ENCODE measurements around the gene EGFL8.
"Not testable (repeated sequence)": the region's sequence is repeated elsewhere in the genome, so short reads cannot be mapped to it uniquely, and the experiment has no call there.

Gene EGFL8

DNA sequence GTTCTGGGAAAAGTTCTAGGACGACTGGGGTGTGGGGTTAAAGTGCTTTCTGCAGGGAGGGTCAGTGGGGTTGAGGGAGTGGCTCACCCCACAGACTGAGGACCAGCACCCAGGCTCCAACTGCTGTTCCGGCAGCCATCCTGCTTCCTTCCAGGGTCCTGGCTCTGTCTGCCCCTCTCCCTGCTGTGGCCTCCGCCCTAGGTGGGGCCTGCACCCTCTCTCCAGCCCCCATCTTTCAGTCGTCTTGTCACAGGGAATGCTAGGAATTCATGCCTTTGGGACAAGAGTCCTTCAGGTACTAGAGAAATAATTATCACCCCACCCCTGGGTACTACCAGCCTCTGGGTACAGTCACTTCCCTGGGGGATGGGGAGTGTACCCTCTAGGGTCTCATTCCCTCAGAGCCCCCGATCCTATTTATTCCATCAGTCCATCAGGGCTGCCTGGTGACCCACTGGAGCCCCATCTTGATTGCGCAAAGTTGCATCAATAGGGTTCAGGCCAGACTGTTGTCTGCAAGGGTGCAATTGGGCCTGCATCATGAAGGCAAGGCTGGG lies 19.8 kb downstream of the EGFL8 start, which contains the start of gene AGER:
AGER (minus strand) TSS at position 170 of the 557 bp plus-strand sequence; CDS start at position 139, 31 bp downstream.
- no peak for DNase-seq (ENCODE audit: low spot score)

- DNase-seq (ENCODE audit: low spot score): peak; percentile 36
Measured at GRCh38 chr6:32185681-32186131, 21.3 kb downstream of the EGFL8 start.

DNA sequence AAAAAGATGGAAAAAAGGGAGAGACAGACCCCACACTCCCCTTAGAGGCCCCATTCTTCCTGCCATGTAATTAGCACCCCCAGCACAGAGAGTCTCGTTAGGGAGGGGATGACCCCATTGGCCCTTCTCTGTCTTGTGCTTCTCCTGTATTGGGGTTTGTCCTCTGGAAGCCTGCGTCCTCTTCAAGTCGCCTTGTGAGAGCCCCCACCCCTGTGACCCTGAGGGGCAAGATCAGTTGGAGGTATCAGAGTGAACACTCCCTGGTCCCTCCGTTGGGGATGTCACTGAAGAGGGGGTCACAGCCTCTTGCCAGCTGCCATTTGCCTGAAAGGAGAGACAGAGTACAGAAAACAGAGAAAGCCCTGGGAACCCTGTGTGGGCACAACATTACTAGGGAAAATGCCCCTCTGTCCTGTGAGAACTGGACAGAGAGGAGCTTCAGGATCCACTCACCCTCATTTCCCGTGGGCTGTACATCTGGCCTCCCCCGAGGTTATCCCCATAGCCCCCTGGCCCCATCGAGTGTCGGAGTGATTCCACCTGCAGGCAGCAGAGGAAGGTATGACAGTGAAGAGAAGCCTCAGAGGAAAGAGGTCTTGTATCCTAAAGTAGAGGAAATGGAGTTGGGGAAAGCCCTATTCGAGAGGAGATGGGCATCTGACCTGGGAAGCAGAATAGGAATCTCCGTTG lies 21.9 kb downstream of the EGFL8 start:
- not testable (repeated sequence) for DNase-seq (ENCODE audit: low spot score)

DNA sequence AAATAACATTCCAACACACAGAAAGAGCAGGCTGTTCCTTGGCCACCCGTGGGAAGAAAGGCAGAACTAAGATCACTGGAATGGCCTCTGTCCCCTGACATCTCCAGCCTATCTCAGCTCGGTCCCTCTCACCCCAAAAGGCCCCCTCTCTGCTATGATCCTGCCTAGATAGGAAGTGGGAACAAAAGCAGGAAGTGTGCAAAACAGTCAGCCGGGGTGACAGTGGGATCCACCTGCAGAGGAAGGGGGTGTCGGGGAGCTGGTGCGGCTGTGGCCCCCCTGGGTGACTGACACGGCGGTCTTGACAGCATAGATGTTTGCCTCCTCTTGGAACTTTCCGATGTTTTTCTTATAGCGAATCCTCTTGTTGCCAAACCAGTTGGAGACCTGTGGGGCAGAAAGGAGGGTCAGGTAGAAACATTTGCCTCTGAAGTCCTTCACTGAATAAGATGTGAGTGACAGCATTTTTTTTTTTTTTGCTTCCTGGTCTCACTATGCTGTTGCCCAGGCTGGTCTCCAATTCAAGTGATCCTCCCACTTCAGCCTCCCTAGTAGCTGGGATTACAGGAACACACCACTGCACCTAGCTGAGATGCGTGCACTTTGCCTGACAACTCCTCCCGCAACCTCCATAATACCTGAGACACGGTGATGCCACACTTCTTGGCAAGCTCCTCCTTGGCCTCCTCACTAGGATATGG lies 22.8 kb downstream of the EGFL8 start:
- DNase-seq (ENCODE audit: low spot score): no peak

GRCh38 chr6:32187725-32188380 lies 23.5 kb downstream of the EGFL8 start:
- DNase-seq (ENCODE audit: low spot score): not testable (repeated sequence)

DNA sequence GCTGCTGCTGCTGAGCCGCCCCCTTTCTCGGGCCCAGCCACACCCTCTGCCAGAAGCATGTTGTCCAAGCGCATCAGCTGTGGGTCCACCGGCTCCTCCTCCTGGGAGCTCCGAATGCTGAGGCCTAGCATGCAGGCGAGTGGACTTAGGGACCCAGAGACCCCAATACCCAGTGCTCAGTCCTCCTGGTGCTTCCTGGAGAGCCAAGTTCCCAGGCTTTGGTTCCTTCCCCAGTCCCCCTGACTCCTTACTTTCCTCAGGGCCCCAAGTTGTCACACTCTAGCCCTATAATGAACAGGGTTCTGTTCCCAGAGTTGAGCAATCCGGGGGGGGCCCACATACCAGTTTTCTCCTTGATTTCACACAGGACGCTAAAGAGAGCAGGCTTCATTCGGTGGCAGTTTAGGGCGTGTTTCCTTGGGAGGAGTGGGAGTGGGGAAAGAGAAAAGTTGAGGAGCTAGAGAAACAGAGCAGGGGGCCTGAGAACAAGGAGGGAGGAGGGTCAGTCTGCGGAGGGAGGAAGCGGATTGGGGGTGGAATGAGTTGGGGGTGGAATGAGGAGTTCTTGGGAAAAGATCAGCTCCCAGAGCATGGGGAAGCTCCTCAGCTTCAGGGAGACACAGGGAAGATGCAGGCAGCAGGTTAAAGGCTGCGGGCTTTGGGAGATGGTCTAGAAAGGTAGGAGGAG lies 24.1 kb downstream of the EGFL8 start:
- no peak for DNase-seq (ENCODE audit: low spot score)

DNA sequence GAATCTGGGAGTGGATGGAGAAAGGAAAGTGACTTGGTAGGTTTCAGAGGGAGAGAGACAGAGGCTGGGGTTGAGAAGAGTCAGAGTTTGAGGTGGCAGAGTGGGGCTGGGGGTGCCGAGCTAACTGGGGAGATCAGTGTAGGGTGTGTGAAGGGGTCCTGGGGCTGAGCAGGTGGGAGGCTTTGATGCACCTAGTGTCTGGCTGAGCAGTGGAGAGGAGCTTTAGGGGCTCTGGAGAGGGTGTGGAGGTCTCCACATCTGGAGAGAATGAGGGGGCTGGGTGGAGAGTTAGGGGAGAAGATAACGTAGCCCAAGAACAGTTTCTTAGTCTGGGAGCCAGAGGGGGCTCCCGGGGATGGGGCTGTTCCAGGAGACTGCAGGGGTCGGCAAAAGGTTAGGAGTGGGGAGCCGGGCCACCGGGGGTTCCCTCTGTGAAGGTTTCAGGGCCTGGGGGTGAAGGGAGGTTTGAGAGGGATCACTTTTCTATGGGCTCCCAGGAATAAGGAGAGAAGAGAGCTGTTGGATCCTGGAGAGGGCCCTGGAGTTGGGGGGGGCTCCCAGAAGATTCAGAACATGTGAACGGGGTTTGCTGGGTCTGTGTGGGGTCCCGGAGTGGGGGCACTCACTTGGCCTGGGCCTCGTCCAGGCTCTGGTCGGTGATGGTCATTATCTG lies 24.8 kb downstream of the EGFL8 start:
- no peak for DNase-seq (ENCODE audit: low spot score)

GRCh38 chr6:32189742-32190053 lies 25.3 kb downstream of the EGFL8 start:
- no peak for DNase-seq (ENCODE audit: low spot score)

- peak; percentile 73 for DNase-seq (ENCODE audit: low spot score)
Measured at GRCh38 chr6:32190054-32190851, 25.9 kb downstream of the EGFL8 start, which contains the start of gene PBX2. Gene PBX2 (minus strand): TSS chr6:32190202. CDS start chr6:32189915, 287 bp downstream.

DNA sequence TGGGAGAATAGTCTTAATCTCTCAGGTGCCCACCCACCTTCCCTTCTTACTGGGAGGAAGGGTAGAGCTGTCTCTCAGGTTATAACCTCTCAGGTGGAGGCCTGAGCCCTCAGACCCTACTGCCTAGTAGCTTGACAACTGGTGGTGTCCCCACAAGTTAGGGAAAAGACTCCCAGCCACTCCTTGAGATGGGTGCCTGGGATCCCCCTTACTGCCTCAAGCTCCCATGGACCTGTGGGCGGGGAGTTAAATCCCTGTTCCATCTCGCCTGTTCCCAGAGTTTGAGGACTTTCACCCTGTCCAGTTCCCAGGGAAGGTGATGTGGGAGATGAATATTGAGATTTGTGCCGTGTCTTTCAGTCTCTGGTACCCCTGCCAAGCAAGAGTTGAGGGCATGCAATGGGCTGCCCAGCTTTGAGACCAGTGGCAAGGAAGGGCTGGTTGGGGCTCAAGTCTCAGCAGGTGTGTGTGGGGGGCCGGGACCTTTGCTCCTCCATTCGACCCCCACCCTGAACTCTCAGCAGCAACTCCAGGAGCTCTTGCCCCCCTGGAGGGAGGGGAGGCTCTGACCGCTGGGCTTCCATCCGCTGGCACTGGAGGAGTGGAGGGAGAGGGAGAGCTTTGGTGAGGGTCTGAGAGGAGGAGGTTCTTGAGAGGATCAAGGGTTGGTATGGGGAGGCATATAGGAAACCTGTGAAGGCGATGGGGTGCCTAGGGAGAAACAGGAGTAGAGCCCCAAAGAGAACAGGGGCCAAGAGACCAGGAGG lies 26.7 kb downstream of the EGFL8 start:
- DNase-seq (ENCODE audit: low spot score): no peak

GRCh38 chr6:32191696-32192607 lies 27.6 kb downstream of the EGFL8 start:
- DNase-seq (ENCODE audit: low spot score): no peak

- DNase-seq (ENCODE audit: low spot score): no peak
Measured at GRCh38 chr6:32192608-32193039, 28.2 kb downstream of the EGFL8 start, which contains the start of gene GPSM3. Gene GPSM3 (minus strand): TSS chr6:32192643. CDS start chr6:32192513, 130 bp downstream.

- DNase-seq (ENCODE audit: low spot score): not testable (repeated sequence)
Measured at GRCh38 chr6:32193096-32193495, 28.7 kb downstream of the EGFL8 start.

DNA sequence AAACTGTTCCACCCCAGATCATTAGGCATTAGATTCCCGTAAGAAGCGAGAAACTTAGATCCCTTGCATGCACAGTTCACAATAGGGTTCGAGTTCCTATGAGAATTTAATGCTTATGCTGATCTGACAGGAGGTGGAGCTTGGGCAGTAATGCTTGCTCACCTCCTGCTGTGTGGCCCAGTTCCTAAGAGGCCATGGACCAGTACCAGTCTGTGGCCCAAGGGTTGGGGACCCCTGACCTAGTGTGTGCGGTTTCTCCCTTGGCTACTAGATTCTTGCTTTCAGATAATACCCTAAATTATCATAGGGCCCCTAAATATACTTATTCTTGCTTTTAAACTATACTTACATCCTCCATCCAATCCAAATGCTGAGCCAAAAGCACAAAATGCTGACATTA lies 30.0 kb downstream of the EGFL8 start:
- DNase-seq (ENCODE audit: low spot score): no peak

DNA sequence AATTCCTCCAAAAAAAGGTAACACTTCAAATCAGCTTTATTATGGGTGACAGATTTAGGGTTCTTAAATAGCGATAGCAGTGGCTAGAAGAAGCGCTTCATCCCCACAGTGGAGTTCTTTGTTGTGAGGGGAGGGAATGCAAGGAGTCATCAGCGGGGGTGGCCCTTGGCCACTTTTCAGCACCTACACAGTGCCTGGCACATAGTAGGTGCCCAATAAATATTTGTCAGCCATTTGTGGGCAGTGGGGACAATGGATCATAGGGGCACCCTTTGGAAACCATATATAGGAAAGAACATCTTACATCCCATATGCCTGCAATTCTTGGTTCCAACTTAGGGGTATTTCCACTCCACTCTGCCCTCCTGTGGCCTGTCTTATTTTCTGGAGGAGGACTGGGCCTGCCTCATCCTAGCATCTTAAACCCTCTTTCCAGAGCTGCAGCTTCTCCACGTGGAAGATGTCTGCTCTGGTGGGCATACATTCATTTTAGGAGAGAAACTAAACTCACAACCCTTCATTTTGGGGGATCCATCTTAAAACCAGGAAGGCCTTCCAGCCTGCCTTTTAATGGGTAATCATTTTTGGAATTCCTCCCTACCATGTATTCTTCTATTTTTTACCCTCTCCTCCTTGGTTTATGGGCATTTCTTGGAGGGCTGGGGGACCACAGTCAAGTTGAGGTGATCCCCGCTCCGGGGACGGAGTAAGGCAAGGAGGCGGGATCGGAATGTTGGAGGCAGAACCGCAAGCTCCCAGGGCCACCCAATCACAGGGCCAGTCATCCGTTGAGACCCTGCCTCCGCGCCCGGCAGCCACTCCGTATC lies 30.6 kb downstream of the EGFL8 start:
- DNase-seq (ENCODE audit: low spot score): peak; percentile 39

DNA sequence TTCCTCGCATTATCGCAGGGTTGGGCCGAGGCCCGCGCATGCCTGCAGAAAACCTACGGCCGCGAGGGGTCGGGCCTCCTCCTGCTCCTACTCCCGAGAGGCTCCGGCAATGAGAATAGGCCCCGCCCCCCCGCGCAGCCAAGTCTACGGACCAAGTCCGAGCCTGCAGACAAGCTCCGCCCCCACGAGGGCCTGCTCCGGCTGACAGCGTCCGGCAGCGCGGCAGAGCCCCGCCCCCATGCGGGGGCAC lies 31.2 kb downstream of the EGFL8 start:
- peak; percentile 97 for DNase-seq (ENCODE audit: low spot score)

GRCh38 chr6:32195902-32196681 lies 31.7 kb downstream of the EGFL8 start:
- DNase-seq (ENCODE audit: low spot score): peak; percentile 89
